Measurements from ENCODE around the gene STRN3.
"Not testable (repeated sequence)": the region's sequence is repeated elsewhere in the genome, so short reads cannot be mapped to it uniquely, and the experiment has no call there.

Gene STRN3

GRCh38 chr14:31047503-31047902 is 21.3 kb upstream of the STRN3 start:
- no peaks in the 10 kb centered on the region for H4K20me1 ChIP-seq (ENCODE audit: control insufficient read depth, insufficient read depth, low read depth, low read length)
- TF ChIP-seq CTCF (IDR thresholded peaks at IDR 0.05; ENCODE audit: low read depth, low read length, poor library complexity, severe bottlenecking) (no peak), EZH2phosphoT487 (IDR thresholded peaks at IDR 0.05; ENCODE audit: borderline replicate concordance, low read length) (no peak)
- no peak overlapping the region for H3K4me3 ChIP-seq (ENCODE audit: low read length)
- no peaks in the 10 kb centered on the region for H3K36me3 ChIP-seq (ENCODE audit: control insufficient read depth, low read length)
- H3F3A ChIP-seq (ENCODE audit: control insufficient read depth, insufficient read depth), result 0 out of 2 replicates have a peak, but pooled peaks cover 3% of the 10 kb centered on the region
- H3K9me3 ChIP-seq (ENCODE audit: control insufficient read depth, insufficient read depth, low read length), result no peaks in the 10 kb centered on the region
- no peaks in the 10 kb centered on the region for H3K4me1 ChIP-seq (ENCODE audit: control insufficient read depth, low read length)
- no peaks in the 10 kb centered on the region for H3K27me3 ChIP-seq (ENCODE audit: control insufficient read depth, low read length)
- H3K9me2 ChIP-seq (replicated peaks; ENCODE audit: control insufficient read depth, low read length), result no peaks in the 10 kb centered on the region
- no peak overlapping the region for H3K27ac ChIP-seq (ENCODE audit: low read depth, low read length)
- H3K79me2 ChIP-seq (ENCODE audit: control insufficient read depth, low read length), result no peaks in the 10 kb centered on the region
- H3K4me2 ChIP-seq (ENCODE audit: low read length), result no peak overlapping the region

GRCh38 chr14:31045501-31046080 is 19.4 kb upstream of the STRN3 start:
- Histone ChIP-seq H3K4me1 (ENCODE audit: control insufficient read depth, low read length) (no peaks in the 10 kb centered on the region), H3K79me2 (ENCODE audit: control insufficient read depth, low read length) (no peaks in the 10 kb centered on the region), H3K27ac (ENCODE audit: low read depth, low read length) (no peak overlapping the region)

GRCh38 chr14:31043379-31043778 is 17.2 kb upstream of the STRN3 start:
- Histone ChIP-seq H3K4me3 (ENCODE audit: low read length) (no peak overlapping the region), H3K27ac (ENCODE audit: low read depth, low read length) (no peak overlapping the region), H3K9me3 (ENCODE audit: control insufficient read depth, insufficient read depth, low read length) (no peaks in the 10 kb centered on the region), H3K9me2 (replicated peaks; ENCODE audit: control insufficient read depth, low read length) (no peaks in the 10 kb centered on the region), H3K36me3 (ENCODE audit: control insufficient read depth, low read length) (no peaks in the 10 kb centered on the region), H3K4me1 (ENCODE audit: control insufficient read depth, low read length) (no peaks in the 10 kb centered on the region), H3K4me2 (ENCODE audit: low read length) (no peak overlapping the region), H3F3A (ENCODE audit: control insufficient read depth, insufficient read depth) (no peaks in the 10 kb centered on the region), H3K79me2 (ENCODE audit: control insufficient read depth, low read length) (no peaks in the 10 kb centered on the region), H4K20me1 (ENCODE audit: control insufficient read depth, insufficient read depth, low read depth, low read length) (no peaks in the 10 kb centered on the region), H3K27me3 (ENCODE audit: control insufficient read depth, low read length) (no peaks in the 10 kb centered on the region)
- TF ChIP-seq EZH2phosphoT487 (IDR thresholded peaks at IDR 0.05; ENCODE audit: borderline replicate concordance, low read length) (no peak), CTCF (IDR thresholded peaks at IDR 0.05; ENCODE audit: low read depth, low read length, poor library complexity, severe bottlenecking) (no peak)

More at GRCh38 chr14:31045501-31046080, 19.4 kb upstream of the STRN3 start:
- H3F3A ChIP-seq (ENCODE audit: control insufficient read depth, insufficient read depth), result 0 out of 2 replicates have a peak, but pooled peaks cover under 1% of the 10 kb centered on the region
- no peaks in the 10 kb centered on the region for H3K9me2 ChIP-seq (replicated peaks; ENCODE audit: control insufficient read depth, low read length)
- TF ChIP-seq CTCF (IDR thresholded peaks at IDR 0.05; ENCODE audit: low read depth, low read length, poor library complexity, severe bottlenecking), result no peak
- TF ChIP-seq EZH2phosphoT487 (IDR thresholded peaks at IDR 0.05; ENCODE audit: borderline replicate concordance, low read length), result no peak
- H3K9me3 ChIP-seq (ENCODE audit: control insufficient read depth, insufficient read depth, low read length), result no peaks in the 10 kb centered on the region
- H3K4me2 ChIP-seq (ENCODE audit: low read length), result no peak overlapping the region
- H4K20me1 ChIP-seq (ENCODE audit: control insufficient read depth, insufficient read depth, low read depth, low read length), result no peaks in the 10 kb centered on the region
- no peaks in the 10 kb centered on the region for H3K36me3 ChIP-seq (ENCODE audit: control insufficient read depth, low read length)
- no peaks in the 10 kb centered on the region for H3K27me3 ChIP-seq (ENCODE audit: control insufficient read depth, low read length)
- no peak overlapping the region for H3K4me3 ChIP-seq (ENCODE audit: low read length)

GRCh38 chr14:31042893-31043292 is 16.7 kb upstream of the STRN3 start:
- H3K36me3 ChIP-seq (ENCODE audit: control insufficient read depth, low read length); H4K20me1 ChIP-seq (ENCODE audit: control insufficient read depth, insufficient read depth, low read depth, low read length); H3K4me1 ChIP-seq (ENCODE audit: control insufficient read depth, low read length); H3K9me2 ChIP-seq (replicated peaks; ENCODE audit: control insufficient read depth, low read length); H3K27ac ChIP-seq (ENCODE audit: low read depth, low read length); H3K9me3 ChIP-seq (ENCODE audit: control insufficient read depth, insufficient read depth, low read length); H3K27me3 ChIP-seq (ENCODE audit: control insufficient read depth, low read length); H3K4me2 ChIP-seq (ENCODE audit: low read length); H3K4me3 ChIP-seq (ENCODE audit: low read length); H3F3A ChIP-seq (ENCODE audit: control insufficient read depth, insufficient read depth); H3K79me2 ChIP-seq (ENCODE audit: control insufficient read depth, low read length): not testable (repeated sequence)
